HG03097 (cell line): ENCODE measurements around the gene ATG4C.

Experiments
- ATAC-seq: cut with Tn5 transposase; IDR thresholded peaks from one replicate; pipeline ENCODE4 v1.9.1; 2021; ENCODE audit not compliant: unreplicated experiment, low FRiP score

ATG4C gene

GRCh38 chr1:62903522-62903921 is 119.6 kb downstream of the ATG4C start:
- no peak for ATAC-seq

- ATAC-seq = no peak
These were observed 120.3 kb downstream of the ATG4C start for GRCh38 chr1:62903982-62904855.

DNA sequence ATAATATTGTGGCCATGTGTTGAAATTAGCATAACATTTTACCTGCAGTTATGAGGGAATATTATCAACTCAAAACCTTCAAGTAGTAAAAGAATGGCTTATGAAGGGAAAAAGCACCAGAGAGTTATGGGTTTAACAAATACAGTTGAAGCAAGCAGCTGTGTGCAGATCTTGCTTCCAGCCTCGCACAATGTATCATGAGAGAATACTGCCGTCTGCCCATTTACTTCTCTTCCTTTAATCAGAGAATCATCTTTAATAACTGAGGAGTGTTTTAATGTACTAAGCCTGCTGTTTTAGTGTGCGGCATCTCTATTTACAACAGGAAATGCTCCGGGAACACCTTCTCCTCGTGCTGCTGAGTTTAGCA is 120.9 kb downstream of the ATG4C start:
- ATAC-seq = no peak

DNA sequence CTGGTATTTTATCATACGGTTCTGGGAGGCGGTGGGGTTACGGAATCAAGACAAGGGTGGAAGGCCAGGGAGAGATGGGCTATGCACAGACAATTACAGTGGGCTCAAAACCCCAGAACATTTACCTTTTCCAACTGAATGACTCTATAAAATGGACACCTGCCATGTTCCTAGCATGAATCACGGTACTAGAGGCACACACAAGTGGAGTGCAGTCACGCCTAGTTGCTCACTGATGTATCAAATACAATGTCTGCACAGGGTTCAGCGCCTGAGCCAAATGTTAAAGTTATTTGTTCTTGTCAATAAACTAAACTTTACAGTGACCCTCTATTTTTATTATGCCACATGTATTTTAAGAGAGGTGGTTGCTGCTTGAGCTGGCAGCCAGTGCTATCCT is 121.4 kb downstream of the ATG4C start:
- ATAC-seq = no peak

- no peak for ATAC-seq
These were observed 121.9 kb downstream of the ATG4C start for GRCh38 chr1:62905872-62906271.

- no peak for ATAC-seq
These were observed 122.5 kb downstream of the ATG4C start for GRCh38 chr1:62906428-62906886.

DNA sequence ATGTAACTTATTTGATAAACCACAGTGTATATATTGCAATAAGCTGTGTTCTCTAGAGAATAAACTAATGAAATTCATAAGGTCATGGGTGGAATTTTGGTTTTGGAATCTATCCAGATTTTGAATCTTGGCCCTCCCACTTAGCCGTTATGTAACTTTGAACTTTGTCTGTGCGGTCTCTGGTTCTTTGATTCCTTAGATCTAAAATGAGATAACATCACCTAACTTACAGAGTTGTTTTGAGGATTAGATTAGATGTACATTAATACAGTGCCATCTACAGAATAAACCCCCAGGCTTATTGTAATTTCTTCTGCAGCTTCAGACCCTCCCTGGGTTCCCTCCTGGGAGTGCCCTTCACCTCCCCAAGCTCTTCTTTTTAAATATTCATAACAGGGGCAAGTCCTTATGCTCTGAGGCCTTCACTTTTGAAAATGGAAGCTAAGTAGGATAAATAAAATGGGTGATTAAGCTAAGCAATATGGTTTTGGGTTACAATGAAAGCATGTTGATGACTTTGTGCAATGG is 124.3 kb downstream of the ATG4C start:
- ATAC-seq = no peak

DNA sequence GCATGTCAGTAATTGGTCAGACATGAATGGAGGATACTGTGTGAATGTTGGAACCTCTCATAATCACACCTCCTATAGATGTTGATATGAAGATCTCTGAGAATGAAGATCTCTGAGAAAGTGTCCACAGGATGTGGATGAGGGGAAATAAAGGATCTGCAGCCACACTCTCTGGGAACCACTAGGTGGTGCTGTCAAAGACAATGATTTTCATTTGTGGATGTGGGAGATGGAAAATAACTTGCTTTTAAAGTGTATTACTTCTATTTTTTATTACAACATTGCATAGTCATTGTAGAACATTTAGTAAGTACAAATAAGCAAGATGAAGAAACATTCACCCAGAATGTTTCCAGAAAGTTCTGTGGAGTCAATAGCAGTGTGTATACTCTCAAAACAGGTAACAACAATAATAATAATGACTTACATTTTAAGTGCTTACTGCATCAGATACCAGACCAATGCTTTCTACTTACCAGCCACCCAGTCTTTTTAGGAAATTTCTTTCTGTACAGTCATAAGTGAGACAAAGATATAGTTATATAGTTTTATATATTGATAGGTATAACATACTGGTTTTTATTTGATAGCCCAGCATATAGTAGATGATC is 128.2 kb downstream of the ATG4C start:
- no peak for ATAC-seq
